Mucosa of stomach (tissue), 1 donor: ENCODE measurements around the gene FBXL19.

ENCODE experiments used
- H3K27me3 ChIP-seq: one replicate; pipeline ENCODE4 v1.7.0; 2013; ENCODE audit warnings: mild to moderate bottlenecking, low read length; ENCODE audit not compliant: control insufficient read depth, insufficient read depth
- H3K36me3 ChIP-seq: one replicate; pipeline ENCODE4 v1.7.0; 2013; ENCODE audit warnings: low read length; ENCODE audit not compliant: control insufficient read depth, insufficient read depth
- H3K4me1 ChIP-seq: one replicate; pipeline ENCODE4 v1.7.0; 2013; ENCODE audit warnings: mild to moderate bottlenecking, low read length; ENCODE audit not compliant: control insufficient read depth, insufficient read depth
- H3K4me3 ChIP-seq: one replicate; pipeline ENCODE4 v1.7.0; 2013; ENCODE audit warnings: low read length
- H3K9ac ChIP-seq: one replicate; pipeline ENCODE4 v1.7.0; 2013; ENCODE audit warnings: mild to moderate bottlenecking, low read length, moderate library complexity
- H3K9me3 ChIP-seq: one replicate; pipeline ENCODE4 v1.7.0; 2013; ENCODE audit warnings: mild to moderate bottlenecking, low read length, moderate library complexity; ENCODE audit not compliant: control insufficient read depth
- donor health status: Pancreatic carcinoma.

FBXL19 gene, protein sequence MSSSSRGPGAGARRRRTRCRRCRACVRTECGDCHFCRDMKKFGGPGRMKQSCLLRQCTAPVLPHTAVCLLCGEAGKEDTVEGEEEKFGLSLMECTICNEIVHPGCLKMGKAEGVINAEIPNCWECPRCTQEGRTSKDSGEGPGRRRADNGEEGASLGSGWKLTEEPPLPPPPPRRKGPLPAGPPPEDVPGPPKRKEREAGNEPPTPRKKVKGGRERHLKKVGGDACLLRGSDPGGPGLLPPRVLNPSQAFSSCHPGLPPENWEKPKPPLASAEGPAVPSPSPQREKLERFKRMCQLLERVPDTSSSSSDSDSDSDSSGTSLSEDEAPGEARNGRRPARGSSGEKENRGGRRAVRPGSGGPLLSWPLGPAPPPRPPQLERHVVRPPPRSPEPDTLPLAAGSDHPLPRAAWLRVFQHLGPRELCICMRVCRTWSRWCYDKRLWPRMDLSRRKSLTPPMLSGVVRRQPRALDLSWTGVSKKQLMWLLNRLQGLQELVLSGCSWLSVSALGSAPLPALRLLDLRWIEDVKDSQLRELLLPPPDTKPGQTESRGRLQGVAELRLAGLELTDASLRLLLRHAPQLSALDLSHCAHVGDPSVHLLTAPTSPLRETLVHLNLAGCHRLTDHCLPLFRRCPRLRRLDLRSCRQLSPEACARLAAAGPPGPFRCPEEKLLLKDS

DNA sequence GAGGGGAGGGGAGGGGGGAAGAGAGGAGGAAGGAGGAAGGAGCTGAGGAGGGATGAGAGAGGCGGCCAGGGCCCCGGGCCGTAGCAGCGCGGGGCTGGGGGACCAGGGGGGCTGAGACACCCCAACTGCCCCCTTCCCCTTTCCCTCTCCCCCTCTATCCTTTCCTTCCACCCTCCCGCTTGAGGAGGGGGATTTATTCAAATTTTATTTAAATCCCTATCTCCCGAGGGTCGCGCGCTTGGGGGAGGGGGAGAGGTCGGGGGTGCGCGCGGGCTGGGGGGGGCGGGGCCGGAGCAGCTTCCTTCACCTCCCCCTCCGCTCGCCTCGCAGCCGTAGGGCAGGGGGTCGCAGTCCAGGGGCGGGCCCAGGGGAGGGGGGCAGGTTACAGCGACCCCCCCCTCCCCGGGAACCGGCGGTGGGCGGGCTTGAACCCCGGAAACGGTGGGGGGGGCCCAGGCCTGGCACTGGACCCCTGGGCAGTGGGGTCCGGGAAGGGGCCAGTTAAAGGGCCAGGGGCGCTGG lies at the start of gene FBXL19:
Gene FBXL19, plus strand, starts transcription at position 19 of the 522 bp plus-strand sequence. CDS start 2,183 bp downstream, outside the sequence.
- no peaks in the 10 kb centered on the region for H3K36me3 ChIP-seq
- peak within 1 kb of the TSS; percentile 64 for H3K9ac ChIP-seq
- no peaks in the 10 kb centered on the region for H3K9me3 ChIP-seq
- no peaks in the 10 kb centered on the region for H3K27me3 ChIP-seq
- peaks cover 12% of the 10 kb centered on the region for H3K4me1 ChIP-seq
- peak within 1 kb of the TSS; percentile 78 for H3K4me3 ChIP-seq

DNA sequence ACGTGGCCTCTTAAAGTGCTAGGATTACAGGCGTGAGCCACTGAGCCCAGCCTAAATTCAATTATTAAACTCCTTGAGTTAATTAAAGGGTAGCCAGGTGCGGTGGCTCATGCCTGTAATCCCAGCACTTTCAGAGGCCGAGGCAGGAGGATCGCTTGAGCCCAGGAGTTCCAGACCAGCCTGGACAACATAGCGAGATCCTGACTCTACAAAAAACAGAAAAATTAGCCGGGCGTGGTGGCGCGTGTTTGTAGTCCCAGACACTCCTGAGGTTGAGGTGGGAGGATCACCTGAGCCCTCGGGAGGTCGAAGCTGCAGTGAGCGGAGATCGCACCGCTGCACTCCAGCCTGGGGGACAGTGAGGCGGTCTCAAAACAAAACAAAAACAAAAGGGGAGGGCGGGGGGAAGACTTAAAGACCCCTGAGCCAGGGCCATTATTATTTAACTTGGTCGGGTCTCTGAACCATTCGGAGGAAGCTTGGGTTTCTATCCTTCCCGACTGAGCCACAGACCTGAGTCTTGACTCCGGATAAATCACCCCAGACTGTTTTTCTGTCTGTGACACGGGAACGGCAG lies 49.0 kb upstream of the FBXL19 start:
- Histone ChIP-seq H3K9ac (peak overlapping the region; percentile 93), H3K9me3 (no peaks in the 10 kb centered on the region), H3K27me3 (no peaks in the 10 kb centered on the region), H3K36me3 (no peaks in the 10 kb centered on the region), H3K4me1 (peaks cover 14% of the 10 kb centered on the region), H3K4me3 (peak overlapping the region; percentile 71)

DNA sequence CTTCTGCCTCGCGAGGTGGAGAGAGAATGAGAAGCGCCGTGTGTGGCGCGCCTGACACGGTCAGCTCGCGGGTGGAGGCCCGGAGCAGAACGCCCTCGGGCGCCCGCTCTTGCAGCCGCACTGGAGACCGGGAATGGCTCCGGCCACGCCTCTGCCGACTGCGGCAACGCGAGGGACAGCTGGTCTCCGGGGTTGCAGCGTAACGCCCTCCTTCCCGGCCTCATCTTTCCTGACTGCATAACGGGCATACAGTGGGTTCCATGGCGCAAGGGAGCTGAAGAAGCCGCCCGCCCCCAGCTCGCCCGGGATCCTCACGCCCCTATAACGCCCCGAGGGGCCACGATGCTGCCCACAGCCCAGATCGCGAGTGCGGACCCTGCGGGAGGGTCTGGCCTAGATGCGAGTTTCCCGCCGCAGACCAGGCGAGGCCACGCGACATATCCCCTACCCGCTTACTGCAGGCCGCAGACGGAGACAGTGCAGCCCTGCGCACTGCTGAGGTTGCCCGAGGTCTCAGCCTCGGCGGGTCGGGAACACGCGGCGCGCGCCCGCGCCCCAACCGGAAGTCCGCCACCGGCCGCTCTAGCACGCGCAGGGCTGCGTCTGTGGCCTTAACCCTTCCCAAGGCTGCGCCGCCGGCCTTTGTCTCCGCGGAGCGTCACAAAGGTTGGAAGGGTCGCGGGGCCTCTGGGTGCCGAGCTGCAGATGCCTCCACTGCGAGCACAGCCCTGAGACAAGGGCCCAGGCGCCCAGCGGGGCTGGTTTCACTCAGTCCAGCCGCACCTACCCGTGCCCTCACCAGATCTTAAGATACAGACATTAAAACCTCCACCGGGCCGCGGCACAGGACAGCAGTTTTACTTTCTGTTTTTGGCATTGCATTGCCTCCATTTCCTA lies 48.3 kb upstream of the FBXL19 start:
- Histone ChIP-seq H3K4me3 (peak overlapping the region; percentile 71), H3K36me3 (no peaks in the 10 kb centered on the region), H3K9ac (peak overlapping the region; percentile 93), H3K4me1 (peaks cover 14% of the 10 kb centered on the region), H3K27me3 (no peaks in the 10 kb centered on the region), H3K9me3 (no peaks in the 10 kb centered on the region)

DNA sequence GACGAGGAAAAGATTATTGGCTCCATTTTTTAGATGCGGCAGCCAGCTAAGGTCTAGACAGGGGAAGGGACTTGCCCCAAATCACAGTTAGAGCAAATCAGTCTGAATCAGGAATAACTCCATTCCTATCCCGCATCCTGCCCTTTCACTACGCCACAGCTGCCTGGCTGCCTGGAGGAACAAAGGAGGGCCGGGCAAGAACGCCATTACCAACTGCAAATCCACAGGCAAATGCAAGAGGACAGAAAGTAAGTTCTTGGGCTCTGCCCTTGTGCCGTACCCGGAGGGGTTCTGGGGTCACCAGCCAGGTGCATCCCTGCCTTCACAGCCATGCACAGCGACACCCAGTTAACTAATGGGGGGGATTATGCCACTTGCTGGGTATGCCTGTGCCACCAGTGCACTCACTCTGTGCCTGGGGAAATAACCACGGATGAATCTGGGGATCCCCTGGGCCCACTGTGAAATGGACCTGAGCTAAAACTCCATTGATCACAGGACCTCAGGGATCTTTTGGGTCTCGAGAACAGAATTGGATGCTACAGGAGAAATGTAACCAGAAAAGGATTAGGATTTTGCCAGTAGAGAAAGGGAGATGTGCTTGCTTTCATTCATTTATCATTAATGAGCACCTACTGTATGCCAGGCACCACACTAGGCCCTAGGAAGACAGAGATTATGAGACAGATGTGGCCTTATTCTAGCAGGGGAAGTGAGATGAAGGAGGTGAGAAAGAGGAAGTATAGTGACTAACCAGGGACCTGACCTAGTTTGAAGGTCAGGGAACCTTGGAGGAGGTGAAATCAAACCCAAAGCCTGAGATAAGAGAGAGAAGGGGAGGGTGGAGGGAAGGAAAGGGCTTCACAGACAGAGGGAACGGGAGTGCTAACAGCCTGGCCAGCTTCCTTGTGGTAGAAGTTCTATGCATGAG lies 47.2 kb upstream of the FBXL19 start:
- Histone ChIP-seq H3K9ac (peak overlapping the region; percentile 93), H3K9me3 (no peaks in the 10 kb centered on the region), H3K4me3 (peak overlapping the region; percentile 71), H3K4me1 (peaks cover 14% of the 10 kb centered on the region), H3K27me3 (no peaks in the 10 kb centered on the region), H3K36me3 (no peaks in the 10 kb centered on the region)

DNA sequence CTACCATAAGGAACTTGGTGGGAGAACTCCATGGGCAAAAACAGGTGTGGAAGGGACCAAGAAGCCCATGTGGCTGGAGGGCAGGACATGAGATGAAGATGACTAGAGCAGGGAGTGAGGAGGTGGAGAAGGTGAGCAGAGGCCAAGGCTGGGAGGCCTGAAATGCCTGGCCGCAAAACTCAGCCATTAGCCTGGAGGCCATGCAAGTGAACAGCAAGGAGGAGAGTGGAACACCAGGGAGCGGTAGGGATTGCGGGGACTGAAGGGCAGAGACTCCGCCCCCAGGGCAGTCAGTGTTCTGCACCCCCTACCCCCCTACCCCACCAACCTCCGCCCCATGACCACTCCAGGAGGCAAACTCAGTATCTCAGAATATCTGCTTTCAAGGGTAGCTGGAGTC lies 46.5 kb upstream of the FBXL19 start:
- H3K4me1 ChIP-seq: peaks cover 14% of the 10 kb centered on the region
- peak overlapping the region; percentile 93 for H3K9ac ChIP-seq
- H3K4me3 ChIP-seq: no peak overlapping the region
- no peaks in the 10 kb centered on the region for H3K36me3 ChIP-seq
- no peaks in the 10 kb centered on the region for H3K9me3 ChIP-seq
- no peaks in the 10 kb centered on the region for H3K27me3 ChIP-seq

DNA sequence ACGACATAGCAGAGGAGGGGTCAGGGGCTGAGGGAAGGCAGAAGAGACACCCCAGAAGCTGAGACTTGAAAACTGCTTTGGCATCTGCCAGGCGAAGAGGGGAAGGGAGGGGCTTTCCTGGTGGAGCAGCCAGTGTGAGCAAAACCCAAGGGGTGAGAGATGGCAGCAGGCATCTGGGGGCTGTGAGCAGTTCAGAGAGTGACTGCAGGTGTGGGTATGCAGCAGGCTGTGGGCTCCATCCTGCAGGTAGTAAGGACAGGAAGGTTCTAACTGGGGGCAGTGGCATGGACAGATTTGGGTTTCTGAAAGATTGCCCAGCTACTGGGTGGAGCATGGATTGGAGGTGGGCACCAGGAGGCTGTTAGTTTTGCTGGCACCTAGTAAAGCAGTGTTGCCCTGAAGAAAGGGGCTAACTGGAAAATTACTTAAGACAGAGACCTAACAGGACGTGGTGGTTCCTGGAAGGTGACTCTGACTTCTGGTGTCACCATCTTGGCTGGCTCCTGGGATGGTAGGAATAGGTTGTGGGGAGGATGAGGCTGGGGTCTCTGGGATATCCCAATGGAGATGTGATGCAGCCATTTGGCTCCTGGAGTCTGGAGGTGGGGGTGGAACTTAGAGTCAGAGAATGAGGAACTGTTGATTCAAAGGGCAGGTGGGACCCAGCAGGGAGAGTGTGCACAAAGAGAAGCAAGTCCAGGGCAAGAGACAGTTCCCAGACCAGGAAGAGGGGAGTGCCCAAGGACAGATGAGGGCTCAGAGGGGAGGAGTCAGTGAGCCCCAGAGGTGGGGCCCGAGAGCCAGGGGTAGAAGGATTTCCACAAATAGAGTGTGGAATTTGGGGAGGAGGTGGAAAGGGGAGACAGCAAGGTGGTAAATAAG lies 40.7 kb upstream of the FBXL19 start:
- H3K36me3 ChIP-seq: no peaks in the 10 kb centered on the region
- H3K4me1 ChIP-seq: no peaks in the 10 kb centered on the region
- H3K9me3 ChIP-seq: no peaks in the 10 kb centered on the region
- H3K9ac ChIP-seq: no peak overlapping the region
- no peaks in the 10 kb centered on the region for H3K27me3 ChIP-seq
- H3K4me3 ChIP-seq: no peak overlapping the region

DNA sequence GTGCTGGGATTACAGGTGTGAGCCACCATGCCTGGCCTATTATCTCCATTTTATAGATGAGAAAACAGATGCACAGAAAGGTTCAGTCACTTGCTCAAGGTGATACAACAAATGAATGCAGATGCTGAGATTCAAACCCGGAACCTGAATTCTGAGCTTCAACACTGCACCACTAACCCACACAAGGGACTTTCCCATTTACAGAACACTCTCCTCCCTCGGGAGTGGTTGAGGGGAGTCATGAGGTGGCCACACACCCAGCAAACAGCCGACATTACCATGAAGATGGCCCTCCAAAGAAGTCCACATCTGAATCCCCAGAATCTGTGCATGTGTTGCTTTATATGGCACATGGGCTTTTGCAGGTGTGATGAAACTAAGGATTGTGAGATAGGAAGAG lies 38.6 kb upstream of the FBXL19 start:
- H3K9ac ChIP-seq: no peak overlapping the region
- no peaks in the 10 kb centered on the region for H3K36me3 ChIP-seq
- no peak overlapping the region for H3K4me3 ChIP-seq
- no peaks in the 10 kb centered on the region for H3K27me3 ChIP-seq
- no peaks in the 10 kb centered on the region for H3K9me3 ChIP-seq
- H3K4me1 ChIP-seq: no peaks in the 10 kb centered on the region

DNA sequence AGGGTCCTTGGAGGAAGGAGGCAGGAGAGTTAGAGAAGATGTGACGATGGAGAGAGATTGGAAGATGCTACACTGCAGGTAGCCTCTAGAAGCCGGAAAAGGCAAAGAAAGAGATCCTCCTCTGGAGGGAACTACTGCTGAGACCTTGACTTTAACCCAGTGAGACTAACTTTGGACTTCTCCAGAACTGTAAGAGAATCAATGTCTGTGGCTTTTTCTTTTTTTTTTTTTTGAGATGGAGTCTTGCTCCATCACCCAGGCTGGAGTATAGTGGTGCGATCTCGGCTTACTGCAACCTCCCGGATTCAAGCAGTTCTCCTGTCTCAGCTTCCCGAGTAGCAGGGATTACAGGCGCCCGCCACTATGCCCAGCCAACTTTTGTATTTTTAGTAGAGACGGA lies 38.2 kb upstream of the FBXL19 start:
- Histone ChIP-seq H3K4me1 (no peaks in the 10 kb centered on the region), H3K27me3 (no peaks in the 10 kb centered on the region), H3K4me3 (no peak overlapping the region), H3K9me3 (no peaks in the 10 kb centered on the region), H3K36me3 (no peaks in the 10 kb centered on the region), H3K9ac (no peak overlapping the region)

DNA sequence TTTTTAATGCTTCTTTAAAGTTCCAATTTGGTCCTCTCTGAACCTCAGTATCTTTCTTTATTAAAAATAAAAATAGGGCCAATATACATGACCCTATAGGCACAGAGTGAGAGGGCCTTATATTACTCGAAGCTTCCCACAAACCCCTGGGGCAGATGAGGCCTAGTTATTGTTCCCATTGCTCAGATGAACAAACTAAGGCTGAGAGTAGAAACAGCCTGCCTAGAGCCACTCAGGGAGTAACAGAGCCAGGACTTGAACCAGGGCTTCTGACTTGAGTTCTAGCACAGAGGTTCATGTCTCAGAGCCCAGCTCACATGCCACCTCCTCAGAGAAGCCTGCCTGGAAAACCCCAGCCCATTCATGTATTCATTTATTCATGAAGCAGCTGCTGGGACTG lies 37.2 kb upstream of the FBXL19 start:
- H3K4me1 ChIP-seq: no peaks in the 10 kb centered on the region
- H3K36me3 ChIP-seq: no peaks in the 10 kb centered on the region
- H3K4me3 ChIP-seq: no peak overlapping the region
- no peaks in the 10 kb centered on the region for H3K9me3 ChIP-seq
- no peaks in the 10 kb centered on the region for H3K27me3 ChIP-seq
- H3K9ac ChIP-seq: no peak overlapping the region

DNA sequence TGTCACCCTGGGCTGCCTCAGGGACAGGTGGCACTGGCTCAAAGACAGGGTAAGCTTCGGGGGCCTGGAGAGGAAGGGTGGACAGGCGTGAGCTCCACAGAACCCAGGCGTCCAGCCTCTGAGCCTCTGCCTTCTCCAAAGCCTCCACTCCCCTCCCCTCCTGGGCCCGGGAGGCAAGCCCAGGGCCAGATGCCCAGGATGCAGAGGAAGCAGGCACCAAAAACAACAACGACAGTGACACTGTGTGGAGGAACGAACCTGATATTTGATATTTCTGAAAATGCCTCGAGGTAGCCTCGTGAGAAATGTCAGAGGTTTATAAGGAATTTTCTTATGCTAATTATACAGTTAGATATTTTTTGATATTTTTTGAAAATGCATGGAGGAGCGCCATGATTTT lies 35.4 kb upstream of the FBXL19 start:
- no peaks in the 10 kb centered on the region for H3K36me3 ChIP-seq
- peaks cover 5% of the 10 kb centered on the region for H3K4me1 ChIP-seq
- no peaks in the 10 kb centered on the region for H3K9me3 ChIP-seq
- H3K27me3 ChIP-seq: no peaks in the 10 kb centered on the region
- H3K9ac ChIP-seq: no peak overlapping the region
- no peak overlapping the region for H3K4me3 ChIP-seq
